Epithelial cell of alveolus of lung (primary cell): ENCODE data around the gene TMEM60. TPM values are rescaled to one million over a fixed set of nuclear protein-coding genes. Genes with fewer than 3 reads are reported as not detected.

Experiments used
- total RNA-seq: library from RNA; depleted of rRNA; stranded (reverse); fragments of >200 nt; gene quantifications from 2 replicates; pipeline ENCODE4 v1.2.1, GENCODE V29; 2015

Gene TMEM60
- total RNA-seq, result 15.9 and 25.2 TPM in 2 replicates

GRCh38 chr7:77798394-77799077 is at the start of gene TMEM60, which contains the start of gene PHTF2:
TMEM60 (minus strand) TSS chr7:77798434; CDS start chr7:77794373, 4,061 bp downstream.
PHTF2 (plus strand) TSS chr7:77798773.

Other genes starting within 250 kb of the TMEM60 start
- gene RSBN1L, start 102.0 kb downstream of the TMEM60 start, total RNA-seq, result 9.6 and 18.7 TPM in 2 replicates
- gene PHTF2, start 339 bp upstream of the TMEM60 start, total RNA-seq, result 14.8 and 23.3 TPM in 2 replicates